HL-60 (cell line): ENCODE results near the gene PARP8.

Experiments
- POLR2AphosphoS5 ChIP-seq: IDR thresholded peaks from 2 replicates; pipeline ENCODE4 v1.6.1; 2012; ENCODE audit warnings: low read depth
- TF ChIP-seq, protein P1 (sequence below): IDR thresholded peaks from 2 replicates; pipeline ENCODE4 v1.6.1; 2012; ENCODE audit warnings: low read depth; ENCODE audit not compliant: insufficient replicate concordance

GRCh38 chr5:50726475-50727148 is 60.2 kb downstream of the PARP8 start:
- TF ChIP-seq POLR2AphosphoS5, result no peak
- TF ChIP-seq, protein P1, sequence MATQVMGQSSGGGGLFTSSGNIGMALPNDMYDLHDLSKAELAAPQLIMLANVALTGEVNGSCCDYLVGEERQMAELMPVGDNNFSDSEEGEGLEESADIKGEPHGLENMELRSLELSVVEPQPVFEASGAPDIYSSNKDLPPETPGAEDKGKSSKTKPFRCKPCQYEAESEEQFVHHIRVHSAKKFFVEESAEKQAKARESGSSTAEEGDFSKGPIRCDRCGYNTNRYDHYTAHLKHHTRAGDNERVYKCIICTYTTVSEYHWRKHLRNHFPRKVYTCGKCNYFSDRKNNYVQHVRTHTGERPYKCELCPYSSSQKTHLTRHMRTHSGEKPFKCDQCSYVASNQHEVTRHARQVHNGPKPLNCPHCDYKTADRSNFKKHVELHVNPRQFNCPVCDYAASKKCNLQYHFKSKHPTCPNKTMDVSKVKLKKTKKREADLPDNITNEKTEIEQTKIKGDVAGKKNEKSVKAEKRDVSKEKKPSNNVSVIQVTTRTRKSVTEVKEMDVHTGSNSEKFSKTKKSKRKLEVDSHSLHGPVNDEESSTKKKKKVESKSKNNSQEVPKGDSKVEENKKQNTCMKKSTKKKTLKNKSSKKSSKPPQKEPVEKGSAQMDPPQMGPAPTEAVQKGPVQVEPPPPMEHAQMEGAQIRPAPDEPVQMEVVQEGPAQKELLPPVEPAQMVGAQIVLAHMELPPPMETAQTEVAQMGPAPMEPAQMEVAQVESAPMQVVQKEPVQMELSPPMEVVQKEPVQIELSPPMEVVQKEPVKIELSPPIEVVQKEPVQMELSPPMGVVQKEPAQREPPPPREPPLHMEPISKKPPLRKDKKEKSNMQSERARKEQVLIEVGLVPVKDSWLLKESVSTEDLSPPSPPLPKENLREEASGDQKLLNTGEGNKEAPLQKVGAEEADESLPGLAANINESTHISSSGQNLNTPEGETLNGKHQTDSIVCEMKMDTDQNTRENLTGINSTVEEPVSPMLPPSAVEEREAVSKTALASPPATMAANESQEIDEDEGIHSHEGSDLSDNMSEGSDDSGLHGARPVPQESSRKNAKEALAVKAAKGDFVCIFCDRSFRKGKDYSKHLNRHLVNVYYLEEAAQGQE, result no peak
